ENCODE results near the gene KLB.
"Not testable (repeated sequence)": the region's sequence is repeated elsewhere in the genome, so short reads cannot be mapped to it uniquely, and the experiment has no call there.

Gene KLB

DNA sequence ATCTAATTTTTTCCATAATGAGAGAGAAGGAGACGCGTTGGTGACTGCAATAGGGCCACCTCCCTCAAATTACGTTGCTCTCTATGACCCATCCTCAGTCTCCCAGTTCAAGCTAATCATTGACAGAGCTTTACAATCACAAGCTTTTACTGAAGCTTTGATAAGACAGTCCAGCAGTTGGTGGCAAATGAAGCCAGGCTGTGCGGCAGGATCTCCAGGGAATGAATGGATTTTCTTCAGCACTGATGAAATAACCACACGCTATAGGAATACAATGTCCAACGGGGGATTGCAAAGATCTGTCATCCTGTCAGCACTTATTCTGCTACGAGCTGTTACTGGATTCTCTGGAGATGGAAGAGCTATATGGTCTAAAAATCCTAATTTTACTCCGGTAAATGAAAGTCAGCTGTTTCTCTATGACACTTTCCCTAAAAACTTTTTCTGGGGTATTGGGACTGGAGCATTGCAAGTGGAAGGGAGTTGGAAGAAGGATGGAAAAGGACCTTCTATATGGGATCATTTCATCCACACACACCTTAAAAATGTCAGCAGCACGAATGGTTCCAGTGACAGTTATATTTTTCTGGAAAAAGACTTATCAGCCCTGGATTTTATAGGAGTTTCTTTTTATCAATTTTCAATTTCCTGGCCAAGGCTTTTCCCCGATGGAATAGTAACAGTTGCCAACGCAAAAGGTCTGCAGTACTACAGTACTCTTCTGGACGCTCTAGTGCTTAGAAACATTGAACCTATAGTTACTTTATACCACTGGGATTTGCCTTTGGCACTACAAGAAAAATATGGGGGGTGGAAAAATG lies at the start of gene KLB:
Gene KLB (plus strand): TSS at position 168 of the 821 bp plus-strand sequence. CDS start 20 bp downstream, at position 188.
- in situ Hi-C loops (cut with HindIII; ENCODE audit: low sequenced_read_pairs), result no loop called here

DNA sequence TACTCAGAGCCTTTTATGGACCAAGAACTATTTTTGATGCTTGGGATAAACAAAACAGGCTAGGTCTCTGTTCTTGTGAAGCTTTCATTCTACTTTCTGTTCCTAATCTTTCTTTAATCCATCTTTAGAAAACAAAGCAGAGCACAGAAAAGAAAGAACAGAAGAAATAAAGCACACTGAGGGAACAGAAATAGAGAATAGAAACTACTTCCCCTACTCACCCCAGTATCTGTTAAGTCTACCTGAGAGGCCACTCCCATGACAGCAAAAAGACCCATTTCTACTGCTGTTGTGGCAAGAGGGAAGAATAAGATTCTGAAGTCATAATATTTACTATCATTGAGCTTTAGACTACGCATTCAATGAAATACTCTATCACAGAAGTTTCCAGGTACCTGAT lies 49.7 kb upstream of the KLB start:
- in situ Hi-C loops (cut with HindIII; ENCODE audit: low sequenced_read_pairs), result no loop called here

DNA sequence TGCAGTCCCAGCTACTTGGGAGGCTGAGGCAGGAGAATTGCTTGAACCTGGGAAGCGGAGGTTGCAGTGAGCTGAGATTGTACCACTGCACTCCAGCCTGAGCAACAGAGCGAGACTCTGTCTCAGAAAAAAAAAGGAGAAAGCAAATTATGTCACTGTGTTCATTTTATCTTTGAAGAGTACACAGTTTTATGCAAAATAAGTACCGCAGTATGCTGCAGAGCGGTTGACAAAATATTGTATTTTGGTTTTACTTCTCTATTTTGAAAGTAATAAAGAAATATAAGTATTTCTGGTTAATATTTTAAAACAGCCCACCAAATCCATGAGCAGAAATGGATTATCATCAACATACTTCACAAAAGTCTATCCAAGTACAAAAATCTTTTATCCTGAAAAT lies 46.1 kb upstream of the KLB start:
- in situ Hi-C loops (cut with HindIII; ENCODE audit: low sequenced_read_pairs), result not testable (repeated sequence)

DNA sequence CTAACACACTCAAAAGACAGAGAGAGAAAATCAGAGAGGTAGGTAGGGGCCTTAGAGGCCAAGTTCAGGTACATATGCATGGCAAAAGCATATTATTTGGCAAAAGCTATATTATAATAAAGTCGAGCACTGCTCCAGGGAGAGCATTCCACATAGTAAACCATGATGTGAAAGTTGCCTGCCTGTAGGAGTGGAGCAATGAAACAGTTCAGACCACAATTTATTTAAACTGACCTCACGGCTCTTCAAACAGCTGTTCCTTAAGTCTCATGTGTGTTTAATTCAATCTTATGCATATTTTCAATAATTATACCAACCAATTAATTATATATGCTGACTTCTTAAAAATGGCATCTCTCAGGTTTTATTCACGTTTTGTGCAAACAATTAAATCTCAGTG lies 43.9 kb upstream of the KLB start:
- in situ Hi-C loops (cut with HindIII; ENCODE audit: low sequenced_read_pairs), result no loop called here

GRCh38 chr4:39363773-39364393 lies 42.8 kb upstream of the KLB start:
- in situ Hi-C loops (cut with HindIII; ENCODE audit: low sequenced_read_pairs), result no loop called here

GRCh38 chr4:39365360-39365759 lies 41.4 kb upstream of the KLB start:
- in situ Hi-C loops (cut with HindIII; ENCODE audit: low sequenced_read_pairs), result loop anchor here (5.0 kb wide), 1 partner anchor 47 kb away; no protein-coding TSS in a partner anchor

GRCh38 chr4:39365830-39366771 lies 40.6 kb upstream of the KLB start, which contains the start of gene RFC1:
Gene RFC1, minus strand, starts transcription at chr4:39366362. Its CDS starts 121 bp downstream, at chr4:39366241.
- in situ Hi-C loops (cut with HindIII; ENCODE audit: low sequenced_read_pairs), result loop anchor here (5.0 kb wide), 1 partner anchor 46 kb away; no protein-coding TSS in a partner anchor

- in situ Hi-C loops (cut with HindIII; ENCODE audit: low sequenced_read_pairs), result loop anchor here (5.0 kb wide), 1 partner anchor 45 kb away; no protein-coding TSS in a partner anchor
These were observed 39.6 kb upstream of the KLB start for GRCh38 chr4:39367166-39367565.

DNA sequence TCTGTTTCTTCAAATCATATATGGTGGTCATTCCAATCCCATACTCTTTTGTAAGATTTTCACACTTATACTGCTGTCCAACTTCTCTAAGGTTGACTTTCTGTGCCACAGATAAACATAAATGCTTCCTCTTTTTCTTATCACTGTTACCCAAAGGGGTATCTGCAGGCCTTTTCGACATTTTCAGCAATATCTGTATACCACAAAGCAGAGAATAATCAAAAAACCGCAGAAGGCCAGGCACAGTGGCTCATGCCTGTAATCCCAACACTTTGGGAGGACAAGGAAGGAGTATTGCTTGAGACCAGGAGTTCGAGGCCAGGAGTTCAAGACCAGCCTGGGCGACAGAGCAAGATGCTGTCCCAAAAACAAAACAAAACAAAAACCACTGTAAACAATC lies 37.4 kb upstream of the KLB start:
- in situ Hi-C loops (cut with HindIII; ENCODE audit: low sequenced_read_pairs), result loop anchor here (5.0 kb wide), 1 partner anchor 43 kb away; no protein-coding TSS in a partner anchor

GRCh38 chr4:39371209-39371608 lies 35.5 kb upstream of the KLB start:
- in situ Hi-C loops (cut with HindIII; ENCODE audit: low sequenced_read_pairs), result not testable (repeated sequence)

- in situ Hi-C loops (cut with HindIII; ENCODE audit: low sequenced_read_pairs), result no loop called here
These were observed 31.3 kb upstream of the KLB start for GRCh38 chr4:39375478-39375877.

DNA sequence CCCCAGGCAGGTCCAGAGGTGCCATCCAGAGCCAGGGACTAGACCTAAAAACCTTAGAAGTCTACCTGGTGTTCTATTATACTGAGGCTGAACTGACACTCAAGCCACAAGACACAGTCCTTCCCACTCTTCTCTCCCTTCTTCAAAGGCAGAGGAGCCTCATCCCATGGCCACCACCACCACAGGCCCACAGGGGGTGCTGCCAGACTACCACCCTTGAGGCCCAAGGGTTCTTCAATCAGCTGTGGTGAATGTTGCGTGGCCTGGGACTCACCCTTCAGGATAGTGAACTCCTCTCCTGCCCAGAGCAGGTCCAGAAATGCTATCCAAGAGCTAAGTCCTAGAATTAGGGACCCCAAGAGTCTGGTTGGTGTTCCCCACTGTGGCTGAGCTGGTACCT lies 23.0 kb upstream of the KLB start:
- in situ Hi-C loops (cut with HindIII; ENCODE audit: low sequenced_read_pairs), result no loop called here

DNA sequence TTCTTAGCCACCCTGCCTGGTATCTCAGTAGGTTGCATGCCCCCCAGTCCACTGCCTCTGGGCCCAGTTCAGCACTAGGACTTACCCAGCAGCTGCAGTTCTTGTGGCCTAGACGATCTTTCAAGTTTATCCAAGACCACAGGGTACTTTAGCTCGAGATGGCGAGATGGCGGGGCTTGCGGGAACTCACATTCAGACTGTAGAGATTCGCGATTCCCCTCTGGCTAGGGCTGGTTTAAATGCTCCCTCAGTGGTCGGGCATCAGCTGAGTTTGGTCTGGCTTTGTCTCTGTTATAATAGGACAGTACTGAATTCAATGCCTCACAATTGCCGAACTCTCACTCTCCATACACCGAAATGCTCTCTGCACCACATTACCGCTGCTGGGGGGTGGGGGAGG lies 22.2 kb upstream of the KLB start:
- in situ Hi-C loops (cut with HindIII; ENCODE audit: low sequenced_read_pairs), result no loop called here

DNA sequence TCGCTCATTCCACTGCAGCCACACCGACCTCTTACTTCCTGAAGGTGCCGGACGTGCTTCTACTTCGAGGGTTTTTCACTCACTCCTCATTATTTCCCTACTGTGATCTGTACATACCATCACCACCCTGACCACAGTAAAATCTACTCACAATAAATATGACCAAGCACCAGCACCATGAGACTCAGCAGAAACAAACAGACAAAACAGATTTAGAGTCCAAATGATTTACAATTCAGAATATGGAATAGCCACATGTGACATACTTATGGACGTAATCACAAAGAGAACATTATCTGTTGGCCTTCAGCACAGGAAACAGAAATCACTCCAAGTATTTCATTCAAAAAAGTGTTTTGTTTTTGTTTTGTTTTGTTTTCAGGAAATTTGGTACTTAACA lies 16.1 kb upstream of the KLB start:
- in situ Hi-C loops (cut with HindIII; ENCODE audit: low sequenced_read_pairs), result no loop called here

- in situ Hi-C loops (cut with HindIII; ENCODE audit: low sequenced_read_pairs), result no loop called here
These were observed 12.0 kb upstream of the KLB start for GRCh38 chr4:39394706-39395105.

DNA sequence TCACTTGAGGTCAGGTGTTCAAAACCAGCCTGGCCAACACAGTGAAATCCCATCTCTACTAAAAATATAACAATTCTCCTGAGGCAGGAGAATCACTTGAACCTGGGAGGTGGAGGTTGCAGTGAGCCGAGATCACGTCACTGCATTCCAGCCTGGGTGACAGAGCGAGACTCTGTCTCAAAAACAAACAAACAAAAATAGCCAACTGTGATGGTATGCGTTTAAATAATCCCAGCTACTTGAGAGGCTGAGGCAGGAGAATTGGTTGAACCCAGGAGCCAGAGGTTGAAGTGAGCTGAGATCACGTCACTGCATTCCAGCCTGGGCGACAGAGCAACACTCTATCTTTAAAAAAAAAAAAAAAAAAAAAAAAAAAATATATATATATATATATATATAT lies 5.1 kb upstream of the KLB start:
- in situ Hi-C loops (cut with HindIII; ENCODE audit: low sequenced_read_pairs), result not testable (repeated sequence)

- in situ Hi-C loops (cut with HindIII; ENCODE audit: low sequenced_read_pairs), result no loop called here
These were observed 805 bp downstream of the KLB start for GRCh38 chr4:39407584-39407885.

- in situ Hi-C loops (cut with HindIII; ENCODE audit: low sequenced_read_pairs), result loop anchor here (5.0 kb wide), 2 partner anchors 43 to 103 kb away; partner anchors contain the start of gene RFC1
These were observed 3.7 kb downstream of the KLB start for GRCh38 chr4:39410415-39410814.

GRCh38 chr4:39411561-39411960 lies 4.8 kb downstream of the KLB start:
- in situ Hi-C loops (cut with HindIII; ENCODE audit: low sequenced_read_pairs), result loop anchor here (5.0 kb wide), 2 partner anchors 44 to 104 kb away; partner anchors contain the start of gene RFC1

- in situ Hi-C loops (cut with HindIII; ENCODE audit: low sequenced_read_pairs), result no loop called here
These were observed 9.1 kb downstream of the KLB start for GRCh38 chr4:39415678-39416283.

DNA sequence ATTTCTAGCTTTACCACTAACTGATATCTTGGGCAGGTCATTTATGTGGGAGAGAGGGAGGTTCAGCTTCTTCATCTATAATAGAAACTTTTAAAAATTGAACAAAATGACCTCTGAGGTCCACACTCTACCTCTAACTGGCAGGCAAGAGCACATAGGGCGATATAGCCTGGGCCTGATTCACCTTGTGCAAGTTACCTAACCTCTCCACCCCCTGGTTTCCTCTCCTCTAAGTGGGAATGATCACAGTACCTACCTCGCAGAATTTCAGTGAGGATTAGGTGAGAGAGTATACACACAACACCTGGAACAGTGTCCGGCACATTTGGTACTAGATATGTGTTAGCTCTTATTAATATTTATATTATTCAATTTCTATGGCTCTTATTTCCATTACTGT lies 15.5 kb downstream of the KLB start:
- in situ Hi-C loops (cut with HindIII; ENCODE audit: low sequenced_read_pairs), result no loop called here
